ENCODE data around the gene FAHD2A. TPM values are rescaled to one million over a fixed set of nuclear protein-coding genes. Genes with fewer than 3 reads are reported as not detected.

The FAHD2A gene
- total and polyA plus RNA-seq, 2 experiments from 2014 or later: 30.1 to 36.9 TPM

- 83% methylated on average over 12 of the region's 14 CpGs for WGBS (ENCODE audit: low lambda C conversion rate, missing lambda C conversion rate)
- H3K27me3 ChIP-seq: no peaks in the 10 kb centered on the region
- no peak for TF ChIP-seq EZH2 (IDR thresholded peaks at IDR 0.05; ENCODE audit: borderline replicate concordance)
- TF ChIP-seq, protein P1, sequence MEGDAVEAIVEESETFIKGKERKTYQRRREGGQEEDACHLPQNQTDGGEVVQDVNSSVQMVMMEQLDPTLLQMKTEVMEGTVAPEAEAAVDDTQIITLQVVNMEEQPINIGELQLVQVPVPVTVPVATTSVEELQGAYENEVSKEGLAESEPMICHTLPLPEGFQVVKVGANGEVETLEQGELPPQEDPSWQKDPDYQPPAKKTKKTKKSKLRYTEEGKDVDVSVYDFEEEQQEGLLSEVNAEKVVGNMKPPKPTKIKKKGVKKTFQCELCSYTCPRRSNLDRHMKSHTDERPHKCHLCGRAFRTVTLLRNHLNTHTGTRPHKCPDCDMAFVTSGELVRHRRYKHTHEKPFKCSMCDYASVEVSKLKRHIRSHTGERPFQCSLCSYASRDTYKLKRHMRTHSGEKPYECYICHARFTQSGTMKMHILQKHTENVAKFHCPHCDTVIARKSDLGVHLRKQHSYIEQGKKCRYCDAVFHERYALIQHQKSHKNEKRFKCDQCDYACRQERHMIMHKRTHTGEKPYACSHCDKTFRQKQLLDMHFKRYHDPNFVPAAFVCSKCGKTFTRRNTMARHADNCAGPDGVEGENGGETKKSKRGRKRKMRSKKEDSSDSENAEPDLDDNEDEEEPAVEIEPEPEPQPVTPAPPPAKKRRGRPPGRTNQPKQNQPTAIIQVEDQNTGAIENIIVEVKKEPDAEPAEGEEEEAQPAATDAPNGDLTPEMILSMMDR (IDR thresholded peaks at IDR 0.05; ENCODE audit: poor library complexity): no peak
- no peak for TF ChIP-seq EZH2phosphoT487 (IDR thresholded peaks at IDR 0.05; ENCODE audit: low read depth, severe bottlenecking, unreplicated experiment)
- H3K9me3 ChIP-seq (ENCODE audit: low read depth): no peaks in the 10 kb centered on the region
- H3K79me2 ChIP-seq: no peaks in the 10 kb centered on the region
- no peak overlapping the region for H3K27ac ChIP-seq
- no peaks in the 10 kb centered on the region for H3K4me1 ChIP-seq (ENCODE audit: insufficient read depth)
- H4K20me1 ChIP-seq (ENCODE audit: insufficient read depth, poor library complexity, severe bottlenecking): no peaks in the 10 kb centered on the region
- DNase-seq (ENCODE audit: low spot score): no peak
- no peak overlapping the region for H3K4me3 ChIP-seq
- no peak overlapping the region for H3K4me2 ChIP-seq
- H2AFZ ChIP-seq: no peak overlapping the region
- no peaks in the 10 kb centered on the region for H3K9me2 ChIP-seq (replicated peaks; ENCODE audit: insufficient read depth)
- no peaks in the 10 kb centered on the region for H3K36me3 ChIP-seq (replicated peaks; ENCODE audit: insufficient read depth, low read depth)
These were observed 19.5 kb upstream of the FAHD2A start for GRCh38 chr2:95382686-95383634.

DNA sequence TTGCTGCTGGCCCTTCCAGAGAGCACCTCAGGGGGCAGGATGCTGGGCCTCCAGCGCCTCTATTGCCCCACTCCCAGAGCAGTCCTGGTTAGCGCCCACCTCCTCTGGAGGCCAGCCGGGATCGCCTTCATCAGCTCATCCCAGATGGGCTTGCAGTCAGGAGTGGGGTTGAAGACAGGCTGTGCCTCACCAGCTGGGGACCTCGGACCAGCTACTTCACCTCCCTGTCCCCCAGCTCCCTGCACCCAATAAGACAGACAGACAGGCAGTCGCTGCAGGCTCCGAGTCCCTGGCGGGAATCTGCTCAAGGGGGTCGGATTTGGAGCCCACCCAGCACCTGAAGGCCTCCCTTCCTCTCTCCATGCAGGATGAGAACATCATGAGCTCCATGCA is 18.9 kb upstream of the FAHD2A start:
- no peaks in the 10 kb centered on the region for H3K9me3 ChIP-seq (ENCODE audit: low read depth)
- DNase-seq (ENCODE audit: low spot score): no peak
- no peaks in the 10 kb centered on the region for H3K27me3 ChIP-seq
- H2AFZ ChIP-seq: no peak overlapping the region
- H3K79me2 ChIP-seq: no peaks in the 10 kb centered on the region
- H3K27ac ChIP-seq: no peak overlapping the region
- H4K20me1 ChIP-seq (ENCODE audit: insufficient read depth, poor library complexity, severe bottlenecking): no peaks in the 10 kb centered on the region
- H3K4me1 ChIP-seq (ENCODE audit: insufficient read depth): no peaks in the 10 kb centered on the region
- TF ChIP-seq, protein P1 (IDR thresholded peaks at IDR 0.05; ENCODE audit: poor library complexity): no peak
- no peak for TF ChIP-seq EZH2 (IDR thresholded peaks at IDR 0.05; ENCODE audit: borderline replicate concordance)
- no peak for TF ChIP-seq EZH2phosphoT487 (IDR thresholded peaks at IDR 0.05; ENCODE audit: low read depth, severe bottlenecking, unreplicated experiment)
- no peak overlapping the region for H3K4me3 ChIP-seq
- H3K9me2 ChIP-seq (replicated peaks; ENCODE audit: insufficient read depth): no peaks in the 10 kb centered on the region
- 92% methylated on average over 9 of the region's 9 CpGs for WGBS (ENCODE audit: low lambda C conversion rate, missing lambda C conversion rate)
- no peak overlapping the region for H3K4me2 ChIP-seq
- H3K36me3 ChIP-seq (replicated peaks; ENCODE audit: insufficient read depth, low read depth): no peaks in the 10 kb centered on the region

GRCh38 chr2:95384854-95385569 is 17.5 kb upstream of the FAHD2A start:
- DNase-seq (ENCODE audit: low spot score): peak; percentile 19
- H3K4me3 ChIP-seq: no peak overlapping the region
- no peaks in the 10 kb centered on the region for H3K36me3 ChIP-seq (replicated peaks; ENCODE audit: insufficient read depth, low read depth)
- H3K79me2 ChIP-seq: no peaks in the 10 kb centered on the region
- no peak overlapping the region for H3K4me2 ChIP-seq
- H3K9me2 ChIP-seq (replicated peaks; ENCODE audit: insufficient read depth): no peaks in the 10 kb centered on the region
- no peak overlapping the region for H3K27ac ChIP-seq
- TF ChIP-seq EZH2phosphoT487 (IDR thresholded peaks at IDR 0.05; ENCODE audit: low read depth, severe bottlenecking, unreplicated experiment) (no peak), EZH2 (IDR thresholded peaks at IDR 0.05; ENCODE audit: borderline replicate concordance) (no peak)
- TF ChIP-seq, protein P1 (IDR thresholded peaks at IDR 0.05; ENCODE audit: poor library complexity): no peak
- H3K27me3 ChIP-seq: no peaks in the 10 kb centered on the region
- H3K9me3 ChIP-seq (ENCODE audit: low read depth): no peaks in the 10 kb centered on the region
- H3K4me1 ChIP-seq (ENCODE audit: insufficient read depth): no peaks in the 10 kb centered on the region
- no peaks in the 10 kb centered on the region for H4K20me1 ChIP-seq (ENCODE audit: insufficient read depth, poor library complexity, severe bottlenecking)
- 78% methylated on average over 11 of the region's 12 CpGs for WGBS (ENCODE audit: low lambda C conversion rate, missing lambda C conversion rate)
- no peak overlapping the region for H2AFZ ChIP-seq

Data from hepatocyte (in vitro differentiated cells).